HG02870 (cell line): ENCODE measurements around the gene PROSER2.

Source experiments
- ATAC-seq: cut with Tn5 transposase; IDR thresholded peaks from one replicate; pipeline ENCODE4 v1.9.1; 2021; ENCODE audit warnings: mild to moderate bottlenecking, moderate library complexity; ENCODE audit not compliant: unreplicated experiment

Gene PROSER2

DNA sequence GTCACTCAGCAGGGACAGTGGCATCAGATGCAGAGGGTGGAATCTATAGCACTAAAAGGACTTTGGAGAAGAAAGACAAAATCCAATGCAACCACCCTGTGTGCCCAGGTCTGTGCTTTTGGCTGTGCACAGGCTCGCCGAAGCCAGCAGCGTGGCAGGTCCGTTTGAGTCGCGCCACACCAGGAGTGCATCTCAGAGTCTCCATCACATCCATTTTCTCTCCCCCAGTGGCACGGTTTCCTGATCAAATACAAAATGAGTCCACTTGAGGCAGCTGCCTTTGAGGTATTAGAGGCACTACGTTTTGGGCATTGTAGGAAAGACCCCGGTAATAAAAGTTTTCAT, 23.4 kb upstream of the PROSER2 start:
- no peak for ATAC-seq

DNA sequence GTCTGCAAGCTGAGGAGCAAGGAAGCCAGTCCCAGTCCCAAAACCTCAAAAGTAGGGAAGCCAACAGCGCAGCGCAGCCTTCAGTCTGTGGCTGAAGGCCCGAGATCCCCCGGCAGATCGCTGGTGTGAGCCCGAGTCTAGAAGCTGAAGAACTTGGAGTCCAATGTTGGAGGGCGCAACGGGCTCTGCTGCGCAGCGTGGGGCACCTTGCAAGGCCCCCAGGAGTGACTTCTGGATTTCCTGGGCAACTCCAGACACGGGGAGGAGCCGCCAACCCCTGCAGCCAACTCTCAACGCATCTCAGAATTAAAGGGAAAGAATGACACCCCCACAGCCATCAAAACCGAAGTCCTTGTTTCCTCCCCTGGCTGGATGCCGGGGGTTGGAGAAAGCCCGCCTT, 18.8 kb upstream of the PROSER2 start:
- ATAC-seq: no peak

DNA sequence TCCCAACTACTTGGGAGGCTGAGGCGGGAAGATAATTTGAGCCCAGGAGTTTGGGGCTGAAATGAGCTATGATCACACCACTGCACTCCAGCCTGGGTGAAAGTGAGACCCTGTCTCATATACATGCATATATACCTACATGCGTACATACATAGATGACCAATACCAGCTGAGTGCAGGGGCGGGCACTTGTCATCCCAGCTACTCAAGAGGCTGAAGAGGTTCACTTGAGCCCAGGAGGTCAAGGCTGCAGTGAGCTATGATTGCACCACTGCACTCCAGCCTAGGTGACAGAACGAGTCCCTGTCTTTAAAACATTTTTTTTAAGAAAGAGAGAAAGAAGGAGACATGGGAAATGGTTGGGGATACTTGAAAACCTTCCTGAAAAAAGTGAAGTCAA, 17.4 kb upstream of the PROSER2 start:
- ATAC-seq: no peak

DNA sequence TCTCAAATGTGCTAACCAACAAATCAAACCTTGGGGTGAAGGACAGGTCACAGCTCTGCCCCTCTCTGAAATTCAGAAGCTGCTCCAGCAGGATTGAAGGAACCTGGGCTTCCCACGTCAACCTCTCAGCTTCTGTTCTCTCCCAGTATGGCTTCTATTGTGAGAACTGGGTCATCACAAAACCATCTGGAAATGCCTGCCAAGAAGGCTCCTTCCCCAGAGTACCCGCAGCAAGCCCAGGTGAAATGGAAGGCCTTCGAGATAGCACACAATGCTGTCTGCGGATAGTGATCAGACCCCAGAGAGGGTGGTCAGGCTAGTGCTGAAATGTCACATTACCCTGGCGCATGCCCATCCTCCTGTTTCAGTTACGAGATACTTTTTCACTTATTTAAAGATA, 16.4 kb upstream of the PROSER2 start:
- ATAC-seq: no peak

DNA sequence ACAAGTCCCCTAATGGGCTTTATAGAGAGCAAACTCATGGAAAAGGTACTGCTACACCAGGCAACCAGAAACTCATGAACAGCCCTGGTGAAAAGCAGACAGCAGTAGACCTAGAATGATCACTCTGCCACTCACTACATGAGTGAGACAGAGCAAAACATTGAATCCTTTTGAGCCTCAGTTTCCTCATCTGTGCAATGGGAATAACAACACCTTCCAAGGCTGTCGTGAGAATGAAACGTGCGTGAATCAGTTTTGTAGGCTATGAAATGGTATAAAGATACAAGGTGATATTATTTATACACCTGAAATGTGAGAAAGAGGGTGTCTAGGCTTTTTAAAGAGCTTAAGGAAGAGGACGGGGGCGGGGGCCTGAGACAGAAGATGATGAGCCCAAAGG, 14.3 kb upstream of the PROSER2 start:
- no peak for ATAC-seq

DNA sequence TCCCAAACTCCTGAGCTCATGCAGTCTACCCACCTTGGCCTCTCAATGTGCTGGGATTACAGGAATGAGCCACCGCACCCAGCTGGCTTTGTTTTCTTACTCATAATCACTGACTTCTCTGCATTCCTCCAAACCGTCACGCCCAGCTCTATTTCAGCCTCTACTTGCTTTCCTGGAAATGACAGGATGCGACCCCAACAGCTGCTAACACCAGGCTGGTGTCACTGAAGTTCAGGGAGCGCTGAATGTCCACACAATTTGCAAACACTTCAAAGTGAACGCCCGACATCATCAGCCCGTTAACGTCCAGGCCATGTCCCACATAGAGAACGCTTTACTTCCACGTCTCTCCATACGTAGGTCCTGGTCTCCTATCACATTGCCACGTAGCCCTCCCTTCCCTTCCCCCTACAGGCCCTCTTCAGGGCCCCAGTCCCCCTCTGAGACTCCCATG, 12.8 kb upstream of the PROSER2 start:
- no peak for ATAC-seq

DNA sequence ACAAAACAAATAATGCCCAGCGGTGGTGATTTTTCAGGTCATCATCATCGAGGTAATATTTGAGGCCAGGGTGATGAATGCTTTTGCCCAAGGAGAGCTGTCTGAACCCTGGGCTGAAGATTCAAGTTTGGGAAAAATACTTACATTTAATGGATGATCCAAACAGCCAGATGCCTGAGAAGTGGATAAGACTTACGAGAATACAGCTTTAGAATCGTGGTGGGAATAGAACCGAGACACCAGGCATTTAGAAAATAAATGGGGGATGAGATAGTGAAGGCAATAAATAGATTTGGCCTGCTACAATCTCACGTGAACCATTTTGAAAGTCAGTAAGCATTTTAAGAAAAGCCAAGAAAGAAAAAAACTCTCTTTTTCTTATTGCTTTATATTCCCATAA, 12.2 kb upstream of the PROSER2 start:
- ATAC-seq: no peak

DNA sequence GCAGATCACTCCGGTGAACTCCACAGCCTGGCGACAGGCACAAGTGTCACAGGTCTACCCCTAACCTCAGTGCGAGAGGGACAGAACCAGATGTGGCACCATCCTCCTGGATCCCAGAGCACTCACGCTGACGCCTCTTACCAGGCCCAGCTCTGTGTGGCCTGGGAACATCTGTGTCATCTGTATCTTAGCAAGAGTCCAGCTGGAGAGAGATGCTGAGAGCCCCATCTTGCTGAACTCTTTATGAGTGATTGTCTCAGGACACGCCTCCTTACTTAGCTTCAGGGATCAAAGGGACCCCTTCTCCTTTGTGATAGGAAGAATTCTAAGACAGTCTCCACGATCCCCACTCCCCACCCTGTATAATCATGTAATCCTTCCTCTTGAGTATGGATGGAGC, 10.0 kb upstream of the PROSER2 start:
- no peak for ATAC-seq

DNA sequence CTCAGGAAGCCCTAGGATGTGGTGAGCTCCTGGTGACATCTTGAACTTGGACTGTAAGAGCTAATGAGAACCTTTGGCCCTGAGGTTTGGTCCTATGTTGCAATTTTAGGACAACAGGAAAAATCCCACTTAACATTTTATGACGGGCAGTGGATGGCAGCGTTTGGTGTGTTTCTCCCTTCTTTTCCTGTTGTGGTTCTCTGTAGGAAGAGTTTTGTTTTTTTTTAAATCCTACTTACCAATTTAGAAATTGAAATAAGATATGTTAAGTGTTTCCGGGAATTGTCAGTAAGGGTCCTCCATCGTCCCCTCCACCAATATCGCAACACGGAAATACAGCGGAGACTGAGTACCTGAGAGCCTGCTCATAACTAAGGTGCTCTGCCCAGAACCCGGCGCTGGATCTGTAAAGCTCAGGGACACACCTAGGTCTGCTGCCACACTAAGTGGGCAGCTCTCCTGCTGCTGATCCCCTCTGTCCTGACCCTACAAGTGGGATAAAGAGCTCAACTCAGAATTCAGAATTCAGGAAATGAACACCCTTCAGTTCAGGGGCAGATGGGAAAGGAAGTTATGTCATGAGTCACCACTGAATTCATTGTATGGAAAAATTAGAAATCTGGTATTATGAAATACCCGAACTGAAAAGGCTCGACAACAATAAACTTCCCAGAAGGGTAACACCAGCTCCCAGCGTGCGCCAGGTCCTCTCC, 9.1 kb upstream of the PROSER2 start:
- no peak for ATAC-seq

DNA sequence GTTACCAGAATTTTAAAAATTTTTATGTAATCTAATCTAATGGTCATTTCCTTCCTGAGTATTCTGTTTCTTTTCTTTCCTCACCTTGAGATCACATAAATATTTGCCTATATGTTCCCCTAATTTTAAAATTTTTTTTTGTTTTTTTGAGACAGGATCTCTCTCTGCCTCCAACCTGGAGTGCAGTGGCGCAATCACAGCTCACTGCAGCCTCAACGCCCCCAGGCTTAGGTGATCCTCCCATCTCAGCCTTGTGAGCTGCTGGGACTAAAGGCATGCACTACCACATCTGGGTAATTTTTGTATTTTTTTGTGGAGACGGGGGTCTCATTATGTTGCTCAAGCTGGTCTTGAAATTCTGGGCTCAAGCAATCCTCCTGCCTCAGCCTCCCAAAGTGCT, 4.1 kb upstream of the PROSER2 start:
- ATAC-seq: no peak

DNA sequence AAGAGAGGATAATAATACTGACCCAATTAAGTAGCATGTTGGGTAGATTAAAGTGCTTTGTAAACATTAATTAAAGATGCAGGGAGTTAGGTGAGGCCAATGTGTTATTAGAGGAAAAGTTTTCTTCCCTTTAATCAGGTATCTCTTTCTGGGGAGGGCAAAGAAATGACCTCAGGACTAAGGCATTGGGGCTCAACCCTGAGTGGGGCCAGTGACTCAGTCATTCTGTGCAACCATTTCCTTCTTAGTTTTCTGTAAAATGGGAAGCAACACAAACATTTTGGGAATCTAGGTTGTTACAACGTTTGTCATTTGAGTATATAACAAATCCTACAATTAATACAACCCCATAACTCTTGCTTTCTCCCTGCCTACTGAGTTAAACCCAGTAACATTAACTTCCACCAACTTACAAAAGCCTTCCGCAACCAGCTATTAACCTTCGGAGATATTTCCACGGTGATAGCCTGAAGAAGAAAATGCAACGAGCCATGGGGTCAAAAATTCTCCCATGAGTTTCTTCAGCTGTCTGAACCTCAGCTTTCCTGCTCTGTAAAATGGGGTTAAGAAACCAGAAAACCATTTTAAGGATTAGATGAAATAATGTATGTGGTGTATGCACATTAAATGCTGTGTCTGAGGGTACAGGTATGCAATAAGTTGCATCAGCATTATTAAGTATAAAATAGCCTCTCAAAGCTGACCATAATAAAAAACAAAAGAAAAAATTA, 965 bp upstream of the PROSER2 start:
- ATAC-seq: no peak

DNA sequence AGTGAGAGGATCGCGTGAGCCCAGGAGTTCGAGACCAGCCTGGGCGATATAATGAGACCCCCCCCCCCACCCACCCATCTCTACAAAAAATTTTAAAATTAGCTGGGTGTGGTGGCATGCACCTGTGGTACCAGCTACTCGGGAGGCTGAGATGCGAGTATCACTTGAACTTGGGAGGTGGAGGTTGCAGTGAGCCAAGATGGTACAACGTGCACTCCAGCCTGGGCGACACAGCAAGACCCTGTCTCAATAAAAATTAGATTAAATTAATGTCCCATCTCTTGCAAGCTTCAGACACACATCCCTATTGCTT, 391 bp upstream of the PROSER2 start:
- ATAC-seq: no peak

DNA sequence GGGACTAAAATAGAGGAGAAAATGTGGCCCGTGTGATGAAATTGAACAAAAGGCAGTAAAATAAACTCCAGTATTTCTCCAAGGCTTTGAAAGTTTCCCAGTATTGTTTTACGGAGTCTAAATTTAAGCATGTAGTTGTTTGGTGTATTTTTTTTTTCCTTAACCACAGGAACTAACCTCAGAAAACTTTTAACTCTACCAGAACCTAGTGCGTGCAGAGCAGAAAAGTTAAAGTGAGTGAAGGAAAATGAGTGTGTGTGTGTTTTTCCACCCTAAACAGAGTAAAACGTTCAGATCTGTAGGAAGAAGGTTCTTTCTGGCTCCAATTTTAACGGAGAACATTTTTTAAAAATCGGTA, 812 bp downstream of the PROSER2 start:
- ATAC-seq: no peak

DNA sequence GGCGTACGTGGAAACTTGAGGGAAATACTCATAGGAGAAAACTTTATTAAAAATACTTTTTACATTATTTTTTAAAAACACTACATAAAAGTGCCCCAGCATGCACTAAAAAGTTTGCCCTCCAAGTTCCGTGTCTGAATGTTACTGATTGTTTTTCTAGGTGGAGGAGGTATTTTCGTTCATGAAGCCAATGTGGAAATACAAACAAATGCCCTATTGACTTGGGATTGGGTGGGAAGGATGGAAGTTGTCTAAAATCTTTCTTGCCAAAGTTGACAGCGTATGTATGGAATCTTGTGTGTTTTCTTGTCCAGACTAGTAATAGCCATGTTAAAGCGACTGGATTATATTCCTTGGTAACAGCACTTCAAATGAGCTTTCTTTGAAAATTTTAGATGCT, 1.2 kb downstream of the PROSER2 start:
- no peak for ATAC-seq

DNA sequence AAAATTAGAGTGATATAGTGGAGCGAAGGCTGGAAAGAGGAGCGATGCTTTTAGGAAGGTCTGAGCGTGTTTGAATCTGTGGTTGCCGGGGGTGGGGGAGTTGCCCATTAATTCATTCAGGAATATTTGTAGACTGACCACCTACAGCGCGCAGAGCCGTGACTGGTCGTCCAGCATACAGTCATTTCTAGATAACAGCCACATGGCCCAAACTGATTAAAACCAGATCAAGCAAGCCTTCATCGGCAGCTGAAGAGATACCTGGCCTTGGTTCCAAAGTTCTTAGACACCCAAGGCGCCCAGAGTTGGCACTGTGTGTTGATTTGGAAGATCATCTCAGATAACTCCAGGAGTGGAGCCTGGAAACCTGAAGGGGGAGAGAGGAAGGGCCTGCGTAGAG, 1.7 kb downstream of the PROSER2 start:
- no peak for ATAC-seq

DNA sequence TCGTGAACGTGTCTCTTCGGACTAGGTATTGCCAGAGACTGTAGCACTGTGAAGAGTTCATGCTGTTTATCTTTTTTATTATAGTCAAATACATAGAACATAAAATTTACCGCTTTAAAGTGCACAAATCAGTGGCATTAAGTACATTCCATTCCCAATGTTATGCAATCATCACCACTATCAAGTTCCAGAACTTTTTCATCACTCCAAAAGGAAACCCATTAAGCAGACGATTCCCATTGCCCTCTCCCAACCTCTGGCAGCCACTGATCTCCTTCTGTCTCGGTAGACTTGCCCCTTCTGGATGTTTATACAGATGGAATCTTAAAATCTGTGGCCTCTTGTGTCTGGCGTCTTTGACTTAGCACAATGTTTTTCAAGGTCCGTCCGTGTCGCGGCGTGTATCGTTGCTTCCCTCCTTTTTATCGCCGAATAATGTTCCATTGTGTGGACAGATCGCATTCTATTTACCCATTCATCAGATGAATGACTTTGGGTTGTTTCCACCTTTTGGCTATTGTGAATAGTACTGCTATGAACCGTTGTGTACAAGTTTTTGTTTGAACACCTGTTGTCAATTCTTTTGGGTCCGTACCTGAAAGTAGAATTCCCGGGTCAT, 2.7 kb downstream of the PROSER2 start:
- no peak for ATAC-seq

DNA sequence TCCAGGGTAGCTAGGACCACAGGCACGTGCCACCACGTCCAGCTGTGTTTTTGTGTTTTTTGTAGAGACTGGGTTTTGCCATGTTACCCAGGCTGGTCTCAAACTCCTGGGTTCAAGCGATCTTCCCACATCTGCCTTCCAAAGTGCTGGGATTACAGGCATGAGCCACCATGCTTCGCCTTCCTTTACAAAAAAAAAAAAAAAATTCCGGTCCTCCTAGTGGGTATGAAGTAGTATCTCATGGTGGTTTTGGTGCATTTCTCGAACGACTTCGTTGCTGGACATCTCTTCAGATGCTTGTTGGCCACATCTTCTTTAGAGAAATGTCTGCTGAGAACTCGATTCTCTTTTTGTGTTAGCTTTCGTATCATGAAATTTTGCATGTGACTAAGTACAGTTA, 3.9 kb downstream of the PROSER2 start:
- no peak for ATAC-seq

DNA sequence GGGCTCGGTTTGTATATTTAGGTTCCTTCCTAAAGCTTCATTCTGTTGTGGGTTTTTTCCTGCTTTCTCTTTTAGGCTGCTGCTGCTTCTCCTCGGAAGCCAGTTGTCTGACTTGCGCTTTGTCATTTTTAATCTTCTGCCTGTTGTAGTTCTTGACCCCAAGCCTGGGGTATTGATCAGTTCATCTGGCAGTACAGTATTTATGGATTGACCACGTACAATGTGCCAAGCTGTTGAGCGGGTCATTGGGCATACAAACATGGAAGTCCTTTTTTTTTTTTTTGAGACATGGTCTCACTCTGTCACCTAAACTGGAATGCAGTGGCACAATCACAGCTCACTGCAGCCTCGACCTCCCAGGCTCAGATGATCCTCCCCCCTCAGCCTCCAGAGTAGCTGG, 4.3 kb downstream of the PROSER2 start:
- no peak for ATAC-seq

DNA sequence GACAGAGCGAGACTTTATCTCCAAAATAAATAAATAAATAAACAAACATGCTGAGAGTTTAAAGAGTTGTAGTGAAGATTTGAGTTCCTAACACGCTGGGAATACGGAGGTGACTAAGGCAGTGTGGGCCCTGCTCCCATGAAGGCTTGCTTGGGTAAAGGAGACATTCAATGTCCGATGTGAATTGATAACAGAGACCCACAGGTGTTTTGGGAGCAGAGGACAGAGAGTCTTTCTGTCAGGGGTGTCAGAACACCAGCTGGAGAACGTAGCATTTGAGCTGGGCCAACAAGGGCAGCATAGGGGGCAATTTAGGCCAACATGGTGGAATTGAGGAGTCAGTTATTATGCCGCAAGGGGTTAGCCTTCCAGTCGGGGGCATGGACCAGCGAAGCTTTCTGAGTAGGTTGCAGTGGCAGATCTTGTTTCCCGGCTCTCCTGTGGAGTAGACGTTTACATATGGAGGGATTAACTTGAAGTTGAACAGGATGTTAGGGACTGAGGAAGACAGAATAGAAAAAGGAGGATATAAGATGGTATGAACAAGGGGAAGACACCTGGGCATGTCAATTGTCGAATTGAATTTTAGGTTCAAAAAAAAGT, 5.6 kb downstream of the PROSER2 start:
- ATAC-seq: no peak

DNA sequence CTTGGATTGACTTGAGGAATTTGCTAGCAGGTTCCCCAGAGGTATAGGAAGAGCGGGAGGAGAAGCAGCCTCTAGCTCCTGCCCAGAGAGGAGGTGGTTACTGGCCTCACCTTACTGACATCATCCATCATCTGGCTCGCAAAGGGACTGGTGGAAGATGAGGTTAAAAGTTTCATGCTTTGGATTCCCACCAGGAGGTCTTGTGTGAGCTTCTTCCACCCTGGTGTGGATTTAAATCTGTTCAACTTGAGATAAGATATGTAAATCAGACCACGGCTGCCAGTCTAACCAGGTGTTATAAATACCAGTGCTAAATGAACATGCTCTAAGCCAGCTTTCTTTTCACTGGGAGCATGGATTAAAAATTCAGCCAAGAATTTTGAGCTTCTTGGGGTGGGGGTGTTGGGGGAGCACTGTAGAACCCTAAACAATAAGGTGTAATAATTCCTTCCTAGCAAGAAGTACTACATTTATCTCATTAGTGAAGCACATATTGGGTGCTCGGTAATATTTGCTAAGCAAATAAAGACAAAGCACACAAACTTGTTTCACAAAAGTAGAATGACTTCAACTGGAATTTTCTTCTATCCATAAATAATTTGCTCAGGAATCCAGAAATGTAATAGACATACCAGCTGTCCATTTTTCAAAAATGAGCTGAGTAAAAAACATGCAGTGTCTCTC, 7.8 kb downstream of the PROSER2 start:
- no peak for ATAC-seq

DNA sequence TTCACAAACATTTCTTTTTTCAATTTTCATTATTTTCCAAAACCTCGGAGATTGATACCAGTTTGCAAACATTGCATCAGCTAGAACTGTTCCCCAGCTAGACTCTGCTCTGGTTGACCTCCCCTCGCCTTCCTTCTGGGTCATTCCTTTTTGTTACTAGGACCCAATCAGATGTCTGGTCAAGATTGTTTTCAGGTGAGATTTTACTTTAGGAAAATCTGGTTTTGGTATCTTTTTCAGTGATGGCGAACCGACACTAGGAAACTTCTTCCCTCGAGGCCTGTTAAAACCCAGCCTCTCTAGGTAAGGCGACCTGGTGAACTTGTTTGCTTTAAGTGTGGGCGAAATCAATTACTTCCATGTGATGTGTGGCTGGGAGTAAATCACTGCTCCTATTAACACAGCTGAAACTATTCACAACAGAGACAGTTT, 8.4 kb downstream of the PROSER2 start:
- no peak for ATAC-seq

DNA sequence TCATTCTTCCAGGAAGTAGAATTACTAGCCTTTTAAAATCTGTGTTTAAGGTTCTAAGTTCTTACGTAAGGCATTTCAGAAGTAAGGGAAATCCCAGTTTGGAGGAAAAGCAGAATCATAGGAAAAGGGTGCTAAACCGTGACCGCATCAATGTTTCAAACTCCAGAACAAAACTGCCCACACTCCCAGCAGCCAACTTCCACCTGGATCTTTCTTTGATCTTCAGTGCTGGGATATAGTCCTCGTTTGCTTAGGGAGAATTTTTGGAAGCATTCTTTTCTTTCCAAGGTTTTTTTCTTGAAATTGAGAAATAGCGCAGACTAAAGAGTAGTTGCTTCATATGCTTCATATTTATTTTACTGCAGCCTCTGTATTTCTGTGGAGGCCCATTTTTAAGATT, 8.9 kb downstream of the PROSER2 start:
- ATAC-seq: no peak
